ENCODE measurements around the gene MSRB3.

GRCh38 chr12:65362234-65363031 is 84.0 kb downstream of the MSRB3 start:
- TF ChIP-seq CTCF (IDR thresholded peaks at IDR 0.05) (no peak), EZH2 (IDR thresholded peaks at IDR 0.05; ENCODE audit: borderline replicate concordance, insufficient read depth, low read depth, low read length, poor library complexity, severe bottlenecking) (no peak)

All from B cell (primary cell).